Smooth muscle cell (in vitro differentiated cells): ENCODE measurements around the gene PAX5. TPM values are rescaled to one million over a fixed set of nuclear protein-coding genes. Genes with fewer than 3 reads are reported as not detected.

Source experiments
- DNase-seq: peaks from one replicate; lab custom pipeline; 2025; ENCODE audit not compliant: unreplicated experiment; lab: John Stamatoyannopoulos, UW
- H2AFZ ChIP-seq: fragments of 200-600 bp; sonication (generic); 2 replicates; pipeline ENCODE4 v1.6.0; 2016; ENCODE audit warnings: antibody characterized with exemption, low read depth, mild to moderate bottlenecking
- H3F3A ChIP-seq: fragments of 200-600 bp; sonication (generic); 2 replicates; pipeline ENCODE4 v1.6.0; 2017; ENCODE audit warnings: antibody characterized with exemption, low read depth
- H3K27ac ChIP-seq: fragments of 200-600 bp; sonication (generic); 2 replicates; pipeline ENCODE4 v1.5.1; 2016; ENCODE audit warnings: low read depth, mild to moderate bottlenecking
- H3K27me3 ChIP-seq: fragments of 200-600 bp; sonication (generic); 2 replicates; pipeline ENCODE4 v1.6.1; 2016; ENCODE audit warnings: low read depth, mild to moderate bottlenecking
- H3K36me3 ChIP-seq: fragments of 200-600 bp; sonication (generic); 2 replicates; pipeline ENCODE4 v1.5.1; 2016; ENCODE audit warnings: low read depth
- H3K4me1 ChIP-seq: fragments of 200-600 bp; sonication (generic); 2 replicates; pipeline ENCODE4 v1.5.1; 2016; ENCODE audit warnings: low read depth
- H3K4me2 ChIP-seq: fragments of 200-600 bp; sonication (generic); 2 replicates; pipeline ENCODE4 v1.6.0; 2016; ENCODE audit warnings: mild to moderate bottlenecking
- H3K4me3 ChIP-seq: fragments of 200-600 bp; sonication (generic); 2 replicates; pipeline ENCODE4 v1.5.1; 2016; ENCODE audit warnings: mild to moderate bottlenecking
- H3K79me2 ChIP-seq: fragments of 200-600 bp; sonication (generic); 2 replicates; pipeline ENCODE4 v1.6.0; 2016; ENCODE audit warnings: low read depth, mild to moderate bottlenecking
- H3K9ac ChIP-seq: fragments of 200-600 bp; sonication (generic); 2 replicates; pipeline ENCODE4 v1.6.0; 2016; ENCODE audit warnings: low read depth
- H3K9me3 ChIP-seq: fragments of 200-600 bp; sonication (generic); replicated peaks from 2 replicates; pipeline ENCODE4 v1.5.1; 2016; ENCODE audit warnings: low read depth
- H4K20me1 ChIP-seq: fragments of 200-600 bp; sonication (generic); 2 replicates; pipeline ENCODE4 v1.6.0; 2016; ENCODE audit warnings: low read depth
- WGBS: methylation state at CpG from one replicate; pipeline ENCODE4 v1.1.7; 2016; ENCODE audit warnings: low lambda C conversion rate; 5-methylcytosine and 5-hydroxymethylcytosine counted together
- polyA plus RNA-seq: library from polyadenylated mRNA; unstranded; fragments of >200 nt; fragmentation: Nextera tagmentation; extraction: Ambion mirVana; gene quantifications from 2 replicates; pipeline ENCODE4 v1.2.1, GENCODE V29; 2016
- total RNA-seq: library from RNA; depleted of rRNA; stranded (reverse); fragments of >200 nt; gene quantifications from 2 replicates; pipeline ENCODE4 v1.2.3, GENCODE V29; 2014
- TF ChIP-seq, protein P1 (sequence below): fragments of 200-600 bp; sonication (generic); IDR thresholded peaks from 2 replicates; pipeline ENCODE4 v1.5.1; 2017; ENCODE audit warnings: borderline replicate concordance, mild to moderate bottlenecking, antibody characterized with exemption; ENCODE audit not compliant: insufficient read depth, poor library complexity, severe bottlenecking

PAX5 gene
- total and polyA plus RNA-seq, 2 experiments from 2014 or later, result 0.09 TPM; not detected in 1

DNA sequence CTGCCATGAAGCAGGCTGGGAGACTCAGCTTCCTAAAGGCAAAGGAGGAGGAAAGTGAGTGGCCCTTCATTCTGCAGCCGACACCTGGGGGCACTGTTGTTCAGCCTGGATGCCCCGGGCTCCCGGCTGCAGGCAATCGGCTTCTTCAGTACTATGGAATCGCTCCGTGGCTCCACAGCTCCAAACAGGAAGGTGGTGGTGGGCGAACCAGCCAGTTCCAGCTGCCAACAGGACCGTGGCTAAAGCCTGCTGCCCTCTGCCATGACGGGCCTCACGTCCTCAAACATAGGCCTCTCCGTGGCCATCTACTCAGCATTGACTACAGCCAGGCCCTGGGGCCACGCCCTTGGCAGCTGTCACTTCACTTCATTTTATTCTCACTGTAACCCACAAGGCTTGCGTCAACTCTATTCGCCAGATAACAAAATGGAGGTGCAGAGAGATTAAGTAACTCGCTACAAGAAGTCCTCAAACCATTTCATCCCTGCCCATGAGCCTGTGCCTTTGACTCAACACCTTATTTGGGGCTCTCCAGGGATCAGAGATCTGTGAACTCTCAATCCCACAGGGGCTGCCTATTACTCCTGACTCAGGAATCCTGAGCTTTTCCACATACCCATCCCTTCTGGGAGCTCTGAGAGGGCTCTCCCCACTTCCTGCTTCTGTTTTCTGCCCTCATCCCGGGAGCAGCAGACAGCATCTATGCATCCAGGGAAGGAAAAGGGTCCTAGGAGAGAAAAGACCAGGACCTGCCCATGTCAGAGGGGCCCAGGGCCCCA is 38.0 kb downstream of the PAX5 start:
- Histone ChIP-seq H3K9ac (no peak overlapping the region), H3K27ac (no peak overlapping the region), H3K4me3 (no peak overlapping the region), H3K36me3 (no peaks in the 10 kb centered on the region), H3K4me1 (peaks cover 13% of the 10 kb centered on the region), H3K9me3 (no peaks in the 10 kb centered on the region), H3F3A (no peaks in the 10 kb centered on the region), H2AFZ (peak overlapping the region; percentile 40), H3K79me2 (no peaks in the 10 kb centered on the region), H4K20me1 (no peaks in the 10 kb centered on the region), H3K27me3 (peaks cover 34% of the 10 kb centered on the region), H3K4me2 (peak overlapping the region; percentile 23)
- no peak for DNase-seq
- WGBS, result 28% methylated on average over 15 of the region's 16 CpGs
- TF ChIP-seq, protein P1, sequence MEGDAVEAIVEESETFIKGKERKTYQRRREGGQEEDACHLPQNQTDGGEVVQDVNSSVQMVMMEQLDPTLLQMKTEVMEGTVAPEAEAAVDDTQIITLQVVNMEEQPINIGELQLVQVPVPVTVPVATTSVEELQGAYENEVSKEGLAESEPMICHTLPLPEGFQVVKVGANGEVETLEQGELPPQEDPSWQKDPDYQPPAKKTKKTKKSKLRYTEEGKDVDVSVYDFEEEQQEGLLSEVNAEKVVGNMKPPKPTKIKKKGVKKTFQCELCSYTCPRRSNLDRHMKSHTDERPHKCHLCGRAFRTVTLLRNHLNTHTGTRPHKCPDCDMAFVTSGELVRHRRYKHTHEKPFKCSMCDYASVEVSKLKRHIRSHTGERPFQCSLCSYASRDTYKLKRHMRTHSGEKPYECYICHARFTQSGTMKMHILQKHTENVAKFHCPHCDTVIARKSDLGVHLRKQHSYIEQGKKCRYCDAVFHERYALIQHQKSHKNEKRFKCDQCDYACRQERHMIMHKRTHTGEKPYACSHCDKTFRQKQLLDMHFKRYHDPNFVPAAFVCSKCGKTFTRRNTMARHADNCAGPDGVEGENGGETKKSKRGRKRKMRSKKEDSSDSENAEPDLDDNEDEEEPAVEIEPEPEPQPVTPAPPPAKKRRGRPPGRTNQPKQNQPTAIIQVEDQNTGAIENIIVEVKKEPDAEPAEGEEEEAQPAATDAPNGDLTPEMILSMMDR, result peak; percentile 44

DNA sequence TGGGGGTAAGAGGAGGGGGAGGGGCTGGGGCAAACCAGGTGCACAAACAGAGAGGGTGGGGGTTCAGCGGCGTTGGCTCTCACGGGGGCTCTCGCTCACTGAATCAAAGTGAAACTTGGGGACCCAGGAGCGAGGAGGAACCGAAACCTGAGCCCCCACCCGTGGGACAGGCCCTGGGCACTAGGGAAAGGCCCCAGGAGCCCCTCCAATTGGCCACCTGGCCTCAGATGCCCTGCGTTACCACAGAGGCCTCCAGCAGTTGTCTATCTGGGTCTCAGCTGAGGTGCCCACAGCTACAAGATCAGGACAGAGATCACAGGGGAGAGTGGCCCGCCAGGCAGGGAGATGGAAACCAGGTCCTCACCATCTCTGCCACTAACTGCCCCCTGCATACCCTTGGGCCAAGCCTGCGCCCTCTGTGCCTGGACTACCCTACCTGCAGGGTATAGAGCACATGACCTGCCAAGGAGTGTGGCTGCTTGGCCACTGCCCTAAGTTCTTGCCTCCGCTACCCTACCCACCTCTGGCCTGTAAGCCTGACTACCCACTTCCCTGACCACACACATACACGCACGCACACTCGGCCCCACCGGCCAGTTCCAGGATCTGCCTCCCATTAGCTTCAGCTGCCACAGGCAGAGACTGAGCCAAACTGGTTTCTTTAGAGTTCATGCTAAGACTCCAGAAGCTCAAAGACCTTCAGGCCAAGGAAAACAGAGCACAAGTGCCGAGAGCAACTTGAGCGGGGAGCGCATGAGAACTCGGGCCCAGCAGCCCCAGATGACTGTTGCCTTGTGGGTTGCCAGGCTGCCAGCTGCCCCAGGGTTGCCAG is 39.9 kb downstream of the PAX5 start:
- Histone ChIP-seq H3K79me2 (no peaks in the 10 kb centered on the region), H2AFZ (no peak overlapping the region), H3K9ac (no peak overlapping the region), H3K4me1 (peaks cover 13% of the 10 kb centered on the region), H3K36me3 (no peaks in the 10 kb centered on the region), H4K20me1 (no peaks in the 10 kb centered on the region), H3K4me3 (no peak overlapping the region), H3K27ac (no peak overlapping the region), H3K4me2 (no peak overlapping the region), H3K27me3 (peaks cover 30% of the 10 kb centered on the region), H3K9me3 (no peaks in the 10 kb centered on the region), H3F3A (no peaks in the 10 kb centered on the region)
- no peak for DNase-seq
- 82% methylated on average over 19 of the region's 19 CpGs for WGBS
- TF ChIP-seq, protein P1, result no peak

GRCh38 chr9:36992501-36993316 is 41.4 kb downstream of the PAX5 start:
- Histone ChIP-seq H4K20me1 (no peaks in the 10 kb centered on the region), H3K27me3 (peaks cover 42% of the 10 kb centered on the region), H3K27ac (no peak overlapping the region), H3K4me1 (peaks cover 18% of the 10 kb centered on the region), H3K9ac (no peak overlapping the region), H2AFZ (no peak overlapping the region), H3K4me3 (no peak overlapping the region), H3K9me3 (no peaks in the 10 kb centered on the region), H3K79me2 (no peaks in the 10 kb centered on the region), H3F3A (no peaks in the 10 kb centered on the region), H3K36me3 (no peaks in the 10 kb centered on the region), H3K4me2 (no peak overlapping the region)
- no peak for DNase-seq
- TF ChIP-seq, protein P1, result no peak
- WGBS, result 51% methylated on average over 7 of the region's 7 CpGs
